Right kidney (tissue), 1 donor: Measurements from ENCODE around the gene EPHX1.
A peak's percentile ranks its signal among the peaks of the same experiment; 100 is the strongest.
"Not testable (repeated sequence)": the region's sequence is repeated elsewhere in the genome, so short reads cannot be mapped to it uniquely, and the experiment has no call there.

Source experiments
- DNase-seq: peaks from one replicate; pipeline ENCODE4 v3.0.0-alpha.2; 2016

Gene EPHX1

GRCh38 chr1:225815090-225815489 is 5.2 kb downstream of the EPHX1 start:
- DNase-seq, result not testable (repeated sequence)

GRCh38 chr1:225815526-225816178 is 5.7 kb downstream of the EPHX1 start:
- no peak for DNase-seq

- DNase-seq, result peak; percentile 47
Observed at GRCh38 chr1:225816643-225817538, 7.0 kb downstream of the EPHX1 start.

GRCh38 chr1:225817611-225818061 is 7.7 kb downstream of the EPHX1 start:
- DNase-seq, result no peak

GRCh38 chr1:225818229-225818628 is 8.3 kb downstream of the EPHX1 start:
- DNase-seq, result no peak

- no peak for DNase-seq
Observed at GRCh38 chr1:225819346-225820192, 9.6 kb downstream of the EPHX1 start.

- no peak for DNase-seq
Observed at GRCh38 chr1:225820522-225821120, 10.7 kb downstream of the EPHX1 start.

GRCh38 chr1:225822655-225823403 is 12.9 kb downstream of the EPHX1 start:
- no peak for DNase-seq

- no peak for DNase-seq
Observed at GRCh38 chr1:225823811-225824261, 13.9 kb downstream of the EPHX1 start.

- no peak for DNase-seq
Observed at GRCh38 chr1:225824533-225824941, 14.6 kb downstream of the EPHX1 start.

GRCh38 chr1:225825078-225825477 is 15.2 kb downstream of the EPHX1 start:
- DNase-seq, result no peak

GRCh38 chr1:225825607-225826007 is 15.7 kb downstream of the EPHX1 start:
- DNase-seq, result no peak

- DNase-seq, result no peak
Observed at GRCh38 chr1:225827076-225827475, 17.2 kb downstream of the EPHX1 start.

GRCh38 chr1:225828706-225829345 is 18.9 kb downstream of the EPHX1 start:
- no peak for DNase-seq

- DNase-seq, result no peak
Observed at GRCh38 chr1:225830841-225831240, 20.9 kb downstream of the EPHX1 start.

GRCh38 chr1:225834417-225835329 is 24.7 kb downstream of the EPHX1 start:
- no peak for DNase-seq

GRCh38 chr1:225835856-225836255 is 25.9 kb downstream of the EPHX1 start:
- no peak for DNase-seq

GRCh38 chr1:225836296-225836695 is 26.4 kb downstream of the EPHX1 start:
- not testable (repeated sequence) for DNase-seq

GRCh38 chr1:225838793-225839192 is 28.9 kb downstream of the EPHX1 start:
- DNase-seq, result no peak

- DNase-seq, result no peak
Observed at GRCh38 chr1:225840223-225840610, 30.3 kb downstream of the EPHX1 start.
